HPDE6-E6E7 (cell line): Measurements from ENCODE around the gene UPF1.

Experiments used
- DNase-seq: peaks from one replicate; pipeline ENCODE4 v3.0.0; 2011; ENCODE audit warnings: missing footprints; ENCODE audit errors: extremely low spot score

The UPF1 gene

DNA sequence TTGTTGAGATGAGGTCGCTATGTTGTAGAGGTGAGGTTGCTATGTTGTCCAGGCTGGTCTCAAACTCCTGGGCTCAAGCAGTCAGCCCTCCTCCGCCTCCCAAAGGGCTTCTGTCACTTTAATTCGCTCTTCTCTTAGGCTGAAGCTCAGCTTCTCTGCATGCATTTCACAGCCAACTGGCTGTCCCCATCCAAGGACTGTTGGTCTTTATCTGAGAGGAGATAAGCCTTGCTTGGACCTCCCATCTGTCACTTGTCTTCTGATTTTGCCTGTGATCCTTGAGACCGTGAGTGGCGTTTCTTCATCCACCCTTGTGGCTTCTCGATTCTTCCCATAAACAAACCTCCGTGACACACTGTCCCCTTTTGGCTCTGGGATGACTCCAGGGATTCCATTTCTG lies 39.8 kb downstream of the UPF1 start:
- no peak for DNase-seq

- DNase-seq, result no peak
Observed at GRCh38 chr19:18875726-18876125, 44.0 kb downstream of the UPF1 start.

DNA sequence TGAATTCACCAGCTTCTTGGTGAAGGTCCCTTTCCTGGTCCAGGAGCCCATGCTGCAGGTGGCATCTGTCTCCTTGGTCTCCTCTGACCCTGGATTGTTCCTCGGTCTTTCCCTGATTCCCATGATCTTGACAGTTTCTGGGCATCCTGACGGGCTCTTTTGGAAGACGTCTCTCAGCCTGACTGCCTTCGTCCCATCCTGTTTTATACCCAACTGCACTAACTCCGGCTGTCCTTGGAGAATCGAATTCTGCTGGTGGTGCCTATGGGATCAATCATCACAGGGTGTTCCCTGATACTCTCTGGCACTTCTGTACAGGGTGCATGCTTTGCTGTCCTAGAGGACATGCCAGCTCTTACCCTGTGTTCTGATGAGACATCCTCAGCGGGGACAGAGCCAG lies 45.1 kb downstream of the UPF1 start:
- no peak for DNase-seq

- no peak for DNase-seq
Observed at GRCh38 chr19:18878058-18878797, 46.5 kb downstream of the UPF1 start.

GRCh38 chr19:18878858-18879578 lies 47.3 kb downstream of the UPF1 start:
- no peak for DNase-seq

DNA sequence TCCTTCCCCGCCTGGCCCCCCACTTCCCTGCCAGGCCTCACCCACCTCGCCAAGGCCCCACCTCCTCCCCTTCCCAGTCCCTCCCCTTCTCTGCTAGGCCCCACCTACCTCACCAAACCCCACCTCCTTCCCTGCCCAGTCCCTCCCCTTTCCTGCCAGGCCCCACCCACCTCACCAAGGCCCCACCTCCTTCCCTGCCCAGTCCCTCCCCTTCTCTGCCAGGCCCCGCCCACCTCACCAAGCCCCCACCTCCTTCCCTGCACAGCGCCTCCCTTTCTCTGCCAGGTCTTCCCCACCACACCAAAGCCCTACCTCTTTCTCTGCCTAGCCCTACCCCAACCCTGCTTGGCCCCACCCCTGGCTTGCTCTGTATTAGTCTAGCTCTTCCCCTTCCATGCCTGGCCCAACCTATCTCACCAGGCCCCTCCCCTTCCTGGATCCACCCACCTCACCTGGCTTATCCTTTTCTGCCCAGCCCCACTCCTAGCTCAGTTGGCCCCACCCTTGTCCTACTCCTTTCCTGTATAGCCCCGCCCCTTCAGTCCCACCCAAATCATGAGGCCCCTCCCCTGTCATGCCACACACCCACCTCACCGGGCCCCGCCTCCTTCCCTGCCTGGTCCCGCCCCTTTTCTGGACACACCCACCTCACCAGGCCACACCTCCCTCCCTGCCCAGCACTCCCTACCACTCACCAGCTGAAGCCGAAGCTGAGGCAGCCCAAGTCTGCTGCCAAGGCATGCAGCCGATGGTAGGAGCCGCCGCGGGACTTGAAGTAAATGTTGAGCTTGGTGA lies 48.0 kb downstream of the UPF1 start:
- no peak for DNase-seq

- no peak for DNase-seq
Observed at GRCh38 chr19:18881491-18881890, 49.7 kb downstream of the UPF1 start.

- no peak for DNase-seq
Observed at GRCh38 chr19:18883526-18884304, 52.0 kb downstream of the UPF1 start.

GRCh38 chr19:18886972-18887371 lies 55.2 kb downstream of the UPF1 start:
- no peak for DNase-seq

- DNase-seq, result no peak
Observed at GRCh38 chr19:18889949-18890745, 58.4 kb downstream of the UPF1 start.

DNA sequence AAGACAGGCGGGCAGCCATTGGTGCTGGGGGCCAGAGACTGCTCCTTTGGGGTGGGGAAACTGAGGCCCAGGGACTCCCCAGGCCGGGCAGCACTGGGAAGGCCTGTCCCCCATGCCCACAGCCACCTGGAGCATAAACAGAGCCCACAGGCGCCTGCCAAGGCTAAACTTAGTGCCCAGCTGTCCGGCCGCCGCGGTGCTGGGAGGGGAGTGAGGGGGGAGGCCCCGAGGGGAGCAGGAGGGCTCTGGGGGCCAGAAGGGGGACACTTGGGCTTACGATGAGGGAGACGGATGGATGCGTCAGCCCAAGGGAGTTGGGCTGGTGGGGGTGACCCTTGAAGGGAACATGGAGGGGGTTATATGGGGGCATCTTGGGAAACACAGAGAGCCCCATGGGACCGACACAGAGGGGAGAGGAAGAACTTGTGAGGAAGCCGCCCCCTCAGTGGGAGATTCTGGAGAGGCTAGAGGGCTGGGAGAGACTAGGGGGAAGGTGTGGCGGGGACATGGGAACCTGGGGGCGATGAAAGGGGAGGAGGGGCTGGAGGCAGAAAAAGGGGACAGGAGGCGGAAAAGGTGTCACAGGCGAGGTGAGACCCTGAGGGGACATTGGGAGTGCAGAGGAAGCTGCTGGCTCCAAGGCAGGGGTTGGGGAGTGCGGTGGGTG lies 62.0 kb downstream of the UPF1 start:
- no peak for DNase-seq

GRCh38 chr19:18894254-18895037 lies 62.7 kb downstream of the UPF1 start:
- no peak for DNase-seq

DNA sequence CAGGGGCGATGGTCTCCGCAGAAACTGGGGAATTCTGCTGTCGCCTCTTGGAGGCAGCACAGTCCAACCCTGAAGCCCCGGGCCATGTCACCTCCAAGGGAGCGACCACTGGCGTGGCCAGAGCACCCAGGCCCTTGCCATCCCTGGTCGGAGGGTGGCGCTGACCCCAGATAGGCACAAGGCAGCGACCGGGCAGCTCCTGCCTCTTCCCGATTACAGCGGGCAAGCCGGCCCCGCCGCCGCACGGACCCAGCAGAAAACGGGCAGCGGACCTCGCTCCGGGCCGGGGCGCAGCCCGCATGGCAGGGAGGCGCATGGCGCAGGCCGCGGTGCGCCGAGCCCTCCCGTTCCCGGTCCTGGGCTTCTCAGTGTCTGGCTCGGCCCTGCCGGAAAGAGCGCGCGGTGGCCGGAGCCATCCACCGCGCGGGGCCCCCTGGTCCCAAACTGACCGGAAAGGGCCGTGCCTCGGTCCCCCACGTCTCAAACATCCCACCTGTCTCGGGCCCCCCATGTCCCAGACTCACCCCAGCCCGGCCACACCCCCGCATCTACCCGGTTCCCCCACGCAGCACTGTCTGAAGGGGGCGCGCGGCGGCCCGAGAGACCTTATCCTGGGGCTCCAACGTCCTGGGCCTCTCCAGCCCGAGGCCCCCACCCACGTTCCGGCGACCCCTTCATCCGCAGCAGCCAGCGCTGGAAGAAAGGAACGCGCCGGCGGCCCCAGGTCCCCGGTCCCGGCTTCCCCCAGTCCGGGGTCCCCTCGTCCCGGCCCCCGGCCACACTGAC lies 63.5 kb downstream of the UPF1 start:
- DNase-seq, result no peak

GRCh38 chr19:18895824-18896341 lies 64.1 kb downstream of the UPF1 start, which contains the start of gene CERS1:
CERS1 (minus strand) TSS chr19:18896158; CDS start chr19:18896072, 86 bp downstream.
- no peak for DNase-seq

DNA sequence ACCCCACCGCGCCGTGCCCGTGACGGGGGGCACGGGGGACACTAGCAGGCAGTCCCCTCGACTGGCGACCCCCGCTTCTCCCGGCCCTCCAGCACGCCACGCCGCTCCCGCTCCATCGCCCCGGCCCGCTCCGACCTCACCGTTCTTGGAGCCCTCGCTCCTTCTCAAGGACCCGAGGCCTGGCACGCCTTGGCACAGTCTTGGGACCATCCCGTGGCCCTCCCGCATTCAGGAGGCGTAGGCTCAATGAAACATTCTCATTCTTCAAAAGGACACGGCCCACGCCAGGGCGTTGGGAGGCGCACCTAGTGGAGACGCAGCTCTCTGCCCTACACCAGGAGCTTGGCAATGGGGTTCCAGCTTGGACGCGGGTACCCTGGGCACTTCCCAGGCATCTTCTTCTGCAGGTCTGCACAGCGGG lies 64.7 kb downstream of the UPF1 start:
- DNase-seq, result no peak

DNA sequence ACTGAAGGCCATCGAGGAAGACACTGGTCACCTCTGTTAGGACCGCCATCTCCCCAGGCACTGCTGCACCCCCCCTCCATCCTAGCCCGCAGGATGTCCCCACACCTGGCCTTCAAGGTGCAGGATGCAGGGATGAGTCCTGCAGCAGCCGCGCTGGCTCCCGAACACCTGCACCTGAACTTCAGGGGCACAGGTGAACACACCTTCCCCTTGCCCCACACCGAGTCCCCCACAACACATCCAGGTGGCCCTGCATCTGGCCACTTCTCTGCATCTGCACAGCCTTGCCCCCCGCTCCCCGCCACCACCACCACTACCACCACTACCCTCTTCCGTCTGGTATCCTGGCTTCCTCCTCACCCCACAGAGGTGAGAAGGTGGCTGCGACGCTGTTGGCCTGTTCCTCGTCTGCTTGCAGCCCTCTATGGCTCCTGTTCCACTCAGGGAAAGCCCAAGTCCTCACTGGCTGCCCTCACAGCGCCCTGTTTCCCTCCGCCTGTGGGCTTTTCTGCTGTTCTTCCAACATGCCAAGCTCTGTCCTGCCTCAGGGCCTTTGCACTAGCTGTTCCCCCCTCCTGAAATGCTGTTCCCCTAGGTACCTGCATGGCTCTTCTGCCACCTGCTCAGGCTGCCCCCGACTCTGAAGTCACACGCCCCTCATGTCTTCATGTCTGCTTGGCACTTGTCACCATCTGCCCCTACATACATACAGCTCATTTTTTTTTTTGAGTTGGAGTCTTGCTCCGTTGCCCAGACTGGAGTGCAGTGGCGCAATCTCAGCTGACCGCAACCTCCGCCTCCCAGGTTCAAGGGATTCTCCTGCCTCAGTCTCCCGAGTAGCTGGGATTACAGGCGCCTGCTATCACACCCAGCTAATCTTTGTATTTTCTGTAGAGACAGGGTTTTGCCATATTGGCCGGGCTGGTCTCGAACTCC lies 65.6 kb downstream of the UPF1 start:
- no peak for DNase-seq

GRCh38 chr19:18898081-18898606 lies 66.4 kb downstream of the UPF1 start:
- no peak for DNase-seq
